Measurements from ENCODE around the gene CHRM1.

Gene CHRM1

GRCh38 chr11:62881579-62882430, 39.4 kb downstream of the CHRM1 start:
- Histone ChIP-seq H3K27me3 (ENCODE audit: insufficient read depth, low read length, poor library complexity) (no peaks in the 10 kb centered on the region), H3K4me2 (ENCODE audit: insufficient read depth, low read length) (peak overlapping the region; percentile 85), H3K36me3 (ENCODE audit: insufficient read depth, low read length) (peaks cover 72% of the 10 kb centered on the region), H3K79me2 (ENCODE audit: insufficient read depth, low read length) (peaks cover 86% of the 10 kb centered on the region), H3K9me3 (ENCODE audit: insufficient read depth, low read length, severe bottlenecking) (no peaks in the 10 kb centered on the region), H4K20me1 (ENCODE audit: insufficient read depth, low read length) (peaks cover 47% of the 10 kb centered on the region), H3K4me1 (ENCODE audit: insufficient read depth, low read length) (peaks cover 64% of the 10 kb centered on the region), H3K27ac (ENCODE audit: low read length) (peak overlapping the region; percentile 95), H3K4me3 (ENCODE audit: low read depth in 1 of 2, low read length in 2 of 2) (peak overlapping the region; percentile 83 to 92), H2AFZ (ENCODE audit: low read depth, low read length) (peak overlapping the region; percentile 53), H3K9ac (ENCODE audit: low read depth, low read length) (peak overlapping the region; percentile 87)
- peak; percentile 98 for DNase-seq
- TF ChIP-seq CTCF (IDR thresholded peaks at IDR 0.05; ENCODE audit: borderline replicate concordance, extremely low read depth, low read length, poor library complexity, severe bottlenecking) (no peak), EZH2 (IDR thresholded peaks at IDR 0.05; ENCODE audit: borderline replicate concordance, low read depth, low read length, severe bottlenecking) (no peak)
- ATAC-seq (ENCODE audit: insufficient read depth, low read depth) = peak; percentile 73

- peak within 1 kb of the TSS; percentile 83 to 92 for H3K4me3 ChIP-seq (ENCODE audit: low read depth in 1 of 2, low read length in 2 of 2)
- H3K4me2 ChIP-seq (ENCODE audit: insufficient read depth, low read length) = peak within 1 kb of the TSS; percentile 85
- ATAC-seq (ENCODE audit: insufficient read depth, low read depth) (peak; percentile 84), DNase-seq (peak; percentile 91)
- TF ChIP-seq EZH2 (IDR thresholded peaks at IDR 0.05; ENCODE audit: borderline replicate concordance, low read depth, low read length, severe bottlenecking) = no peak
- TF ChIP-seq CTCF (IDR thresholded peaks at IDR 0.05; ENCODE audit: borderline replicate concordance, extremely low read depth, low read length, poor library complexity, severe bottlenecking) = peak; percentile 86
- H3K79me2 ChIP-seq (ENCODE audit: insufficient read depth, low read length) = peaks cover 81% of the 10 kb centered on the region
- peak within 1 kb of the TSS; percentile 95 for H3K27ac ChIP-seq (ENCODE audit: low read length)
- H2AFZ ChIP-seq (ENCODE audit: low read depth, low read length) = peak within 1 kb of the TSS; percentile 70
- peak within 1 kb of the TSS; percentile 87 for H3K9ac ChIP-seq (ENCODE audit: low read depth, low read length)
- no peaks in the 10 kb centered on the region for H3K9me3 ChIP-seq (ENCODE audit: insufficient read depth, low read length, severe bottlenecking)
- H3K27me3 ChIP-seq (ENCODE audit: insufficient read depth, low read length, poor library complexity) = no peaks in the 10 kb centered on the region
- H3K4me1 ChIP-seq (ENCODE audit: insufficient read depth, low read length) = peaks cover 56% of the 10 kb centered on the region
- H3K36me3 ChIP-seq (ENCODE audit: insufficient read depth, low read length) = peaks cover 70% of the 10 kb centered on the region
- peaks cover 39% of the 10 kb centered on the region for H4K20me1 ChIP-seq (ENCODE audit: insufficient read depth, low read length)
Measured at GRCh38 chr11:62880803-62881578, 40.2 kb downstream of the CHRM1 start, which contains the start of gene SLC3A2. SLC3A2 (plus strand) TSS chr11:62880896; CDS start chr11:62881024, 128 bp downstream.

- H3K27ac ChIP-seq (ENCODE audit: low read length) = peak overlapping the region; percentile 95
- TF ChIP-seq EZH2 (IDR thresholded peaks at IDR 0.05; ENCODE audit: borderline replicate concordance, low read depth, low read length, severe bottlenecking) (no peak), CTCF (IDR thresholded peaks at IDR 0.05; ENCODE audit: borderline replicate concordance, extremely low read depth, low read length, poor library complexity, severe bottlenecking) (no peak)
- no peaks in the 10 kb centered on the region for H3K9me3 ChIP-seq (ENCODE audit: insufficient read depth, low read length, severe bottlenecking)
- DNase-seq (no peak), ATAC-seq (ENCODE audit: insufficient read depth, low read depth) (peak; percentile 13)
- peak overlapping the region; percentile 70 for H2AFZ ChIP-seq (ENCODE audit: low read depth, low read length)
- H3K27me3 ChIP-seq (ENCODE audit: insufficient read depth, low read length, poor library complexity) = no peaks in the 10 kb centered on the region
- peak overlapping the region; percentile 83 to 92 for H3K4me3 ChIP-seq (ENCODE audit: low read depth in 1 of 2, low read length in 2 of 2)
- H3K79me2 ChIP-seq (ENCODE audit: insufficient read depth, low read length) = peaks cover 77% of the 10 kb centered on the region
- peaks cover 35% of the 10 kb centered on the region for H4K20me1 ChIP-seq (ENCODE audit: insufficient read depth, low read length)
- H3K9ac ChIP-seq (ENCODE audit: low read depth, low read length) = peak overlapping the region; percentile 87
- H3K36me3 ChIP-seq (ENCODE audit: insufficient read depth, low read length) = peaks cover 67% of the 10 kb centered on the region
- H3K4me2 ChIP-seq (ENCODE audit: insufficient read depth, low read length) = peak overlapping the region; percentile 85
- peaks cover 50% of the 10 kb centered on the region for H3K4me1 ChIP-seq (ENCODE audit: insufficient read depth, low read length)
Measured at GRCh38 chr11:62880231-62880802, 40.8 kb downstream of the CHRM1 start.

Measured in DND-41 (cell line).